Duodenal mucosa (tissue), 2 donors: ENCODE data around the gene STRA6.

Experiments used
- H3K27ac ChIP-seq: one replicate; pipeline ENCODE4 v1.7.0; 2013; ENCODE audit warnings: low read depth, low read length
- H3K27me3 ChIP-seq, 2 donors: one replicate each; pipeline ENCODE4 v1.7.0; 2013; ENCODE audit warnings: low read length in 2 of 2, control low read depth in 1 of 2; ENCODE audit not compliant: insufficient read depth in 2 of 2, control insufficient read depth in 1 of 2
- H3K36me3 ChIP-seq, 2 donors: one replicate each; pipeline ENCODE4 v1.7.0; 2013; ENCODE audit warnings: low read length in 2 of 2, control low read depth in 1 of 2; ENCODE audit not compliant: insufficient read depth in 2 of 2, control insufficient read depth in 1 of 2
- H3K4me1 ChIP-seq, 2 donors: one replicate each; pipeline ENCODE4 v1.7.0; 2013; ENCODE audit warnings: low read length in 2 of 2, control low read depth in 1 of 2; ENCODE audit not compliant: insufficient read depth in 2 of 2, control insufficient read depth in 1 of 2
- H3K4me3 ChIP-seq, 2 donors: one replicate each; pipeline ENCODE4 v1.7.0; 2013; ENCODE audit warnings: low read length in 2 of 2, low read depth in 1 of 2
- H3K9ac ChIP-seq, 2 donors: one replicate each; pipeline ENCODE4 v1.7.0; 2013; ENCODE audit warnings: low read length in 2 of 2, low read depth in 1 of 2
- H3K9me3 ChIP-seq, 2 donors: one replicate each; pipeline ENCODE4 v1.7.0; 2013; ENCODE audit warnings: low read length in 2 of 2, control low read depth in 1 of 2; ENCODE audit not compliant: control insufficient read depth in 1 of 2

The STRA6 gene

GRCh38 chr15:74130849-74131627 is 71.5 kb downstream of the STRA6 start:
- H3K4me3 ChIP-seq = no peak overlapping the region
- peaks cover 68 to 83% of the 10 kb centered on the region in 2 donors for H3K27me3 ChIP-seq
- H3K4me1 ChIP-seq = peaks cover 4 to 7% of the 10 kb centered on the region in 2 donors
- peaks cover 0 to 4% of the 10 kb centered on the region in 2 donors for H3K9me3 ChIP-seq
- no peak overlapping the region for H3K27ac ChIP-seq
- H3K36me3 ChIP-seq = no peaks in the 10 kb centered on the region
- H3K9ac ChIP-seq = no peak overlapping the region

DNA sequence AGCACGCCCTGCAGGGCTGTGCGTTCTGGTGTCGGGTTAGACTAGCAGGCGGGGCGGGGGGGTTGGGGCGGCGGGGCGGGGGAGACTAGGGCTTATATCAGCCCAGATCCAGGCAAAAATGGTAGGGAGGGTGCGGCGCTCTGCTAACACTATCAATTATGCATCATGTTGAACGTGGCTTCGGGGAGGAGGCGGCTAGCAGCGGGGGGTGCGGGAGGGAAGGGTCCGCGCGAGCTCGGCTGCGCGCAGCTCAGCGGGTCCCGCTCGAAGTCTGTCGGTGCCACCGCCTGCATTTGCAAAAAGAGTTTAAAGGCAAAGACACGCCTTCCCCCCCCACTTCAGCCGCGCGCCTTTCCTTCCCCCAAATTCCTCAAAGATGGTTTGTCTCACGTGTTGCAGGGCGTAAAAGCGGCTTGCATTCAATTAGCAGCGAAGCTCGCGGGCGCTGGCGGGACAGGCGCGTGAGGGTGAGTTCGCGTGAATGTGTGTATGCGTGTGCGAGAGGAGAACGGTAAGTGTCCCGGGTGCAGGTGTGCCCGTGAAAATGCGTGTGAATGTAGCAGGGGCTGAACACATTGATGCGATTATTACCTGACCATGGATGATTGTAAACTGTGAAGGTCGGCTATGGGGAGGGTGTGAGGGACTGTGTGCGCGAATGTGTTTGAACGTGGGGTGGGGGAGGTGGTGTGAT is 72.3 kb downstream of the STRA6 start, which contains the start of gene ISLR2:
Gene ISLR2 (plus strand): TSS at position 432 of the 694 bp plus-strand sequence. CDS start 2,169 bp downstream, outside the sequence.
- Histone ChIP-seq H3K4me1 (peaks cover 0 to 3% of the 10 kb centered on the region in 2 donors), H3K4me3 (no peak within 1 kb of the TSS), H3K9ac (no peak within 1 kb of the TSS), H3K36me3 (no peaks in the 10 kb centered on the region), H3K27ac (no peak within 1 kb of the TSS), H3K9me3 (peaks cover 0 to 4% of the 10 kb centered on the region in 2 donors), H3K27me3 (peaks cover 64 to 77% of the 10 kb centered on the region in 2 donors)

DNA sequence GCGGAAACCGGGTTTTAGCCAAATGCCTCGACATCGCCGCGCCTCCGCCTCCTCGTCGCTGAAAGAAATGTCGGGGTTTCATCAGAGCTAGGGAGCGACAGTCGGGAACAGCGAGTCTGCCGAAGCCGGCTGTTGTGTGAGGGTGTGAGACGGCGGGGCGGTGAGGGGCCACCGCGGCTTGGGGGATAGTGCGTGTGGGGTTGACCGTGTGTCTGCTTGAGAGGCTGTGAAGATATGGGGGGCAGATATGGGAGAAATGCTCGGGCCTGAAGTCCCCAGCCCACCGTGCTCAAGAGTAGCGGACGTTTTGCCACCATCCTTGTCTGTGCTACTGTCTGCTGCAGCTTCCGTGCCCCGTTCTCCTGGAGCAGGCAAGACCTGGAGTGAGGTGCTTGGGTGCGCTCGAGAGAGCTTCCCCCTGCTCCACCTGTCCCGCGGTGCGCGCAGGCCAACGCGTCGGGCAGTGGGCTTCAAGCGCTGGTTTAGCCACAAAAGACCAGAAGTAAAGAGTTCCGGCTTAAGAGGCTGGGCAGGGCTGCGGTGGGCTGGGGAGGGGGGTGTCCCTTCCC is 72.9 kb downstream of the STRA6 start:
- no peak overlapping the region for H3K9ac ChIP-seq
- H3K27me3 ChIP-seq = peaks cover 59 to 71% of the 10 kb centered on the region in 2 donors
- H3K9me3 ChIP-seq = peaks cover 0 to 4% of the 10 kb centered on the region in 2 donors
- H3K27ac ChIP-seq = no peak overlapping the region
- H3K4me1 ChIP-seq = peaks cover 0 to under 1% of the 10 kb centered on the region in 2 donors
- no peak overlapping the region for H3K4me3 ChIP-seq
- no peaks in the 10 kb centered on the region for H3K36me3 ChIP-seq
